HepG2 (cell line): ENCODE measurements around the gene GRIK4. TPM values are rescaled to one million over a fixed set of nuclear protein-coding genes. Genes with fewer than 3 reads are reported as not detected.

Experiments used
- AKNA ChIP-seq: sonication (generic); formaldehyde crosslinking; IDR thresholded peaks from 2 replicates; pipeline ENCODE4 v1.4.0; 2020; ENCODE audit warnings: missing genetic modification reagents, borderline replicate concordance
- ATF4 ChIP-seq, 2 experiments: fragments of 450-650 bp in 1 of 2; sonication (generic) in 1 of 2; formaldehyde crosslinking; IDR thresholded peaks; 2 replicates each; pipeline versions ENCODE4 v1.5.0 to v1.8.0; 2020 to 2022; ENCODE audit warnings: mild to moderate bottlenecking in 1 of 2, missing genetic modification reagents in 1 of 2
- HMGXB4 ChIP-seq, 2 experiments: sonication (generic) in 1 of 2; formaldehyde crosslinking in 1 of 2; IDR thresholded peaks; 2 replicates each; pipeline versions ENCODE4 v1.4.0 to v1.6.1; 2018 to 2020; ENCODE audit warnings: missing genetic modification reagents in 2 of 2, borderline replicate concordance in 1 of 2, low read depth in 1 of 2, mild to moderate bottlenecking in 1 of 2, missing biosample characterization in 1 of 2
- MAFK ChIP-seq, 2 experiments: IDR thresholded peaks in 1 of 2; conservative IDR thresholded peaks in 1 of 2; 2 replicates each; pipeline ENCODE4 v1.6.1; 2011; ENCODE audit warnings: improper control_type of control experiment in 2 of 2, low read length in 2 of 2
- MLLT10 ChIP-seq: sonication (generic); formaldehyde crosslinking; IDR thresholded peaks from 2 replicates; pipeline ENCODE4 v1.4.0; 2020; ENCODE audit warnings: missing genetic modification reagents
- MXD1 ChIP-seq: sonication (generic); formaldehyde crosslinking; IDR thresholded peaks from 2 replicates; pipeline ENCODE4 v1.4.0; 2020; ENCODE audit warnings: mild to moderate bottlenecking, missing genetic modification reagents
- PRDM10 ChIP-seq: sonication (generic); formaldehyde crosslinking; IDR thresholded peaks from 2 replicates; pipeline ENCODE4 v1.4.0; 2020; ENCODE audit warnings: low read depth, missing genetic modification reagents
- RFX5 ChIP-seq: IDR thresholded peaks from 2 replicates; pipeline ENCODE4 v1.6.1; 2011; ENCODE audit warnings: low read depth, low read length, improper control_type of control experiment
- SMYD3 ChIP-seq: sonication (generic); formaldehyde crosslinking; IDR thresholded peaks from 2 replicates; pipeline ENCODE4 v1.8.1; 2023; ENCODE audit warnings: mild to moderate bottlenecking, missing genetic modification reagents
- ZEB1 ChIP-seq: IDR thresholded peaks from 2 replicates; pipeline ENCODE4 v1.6.1; 2012; ENCODE audit warnings: mild to moderate bottlenecking, low read depth, inconsistent platforms; ENCODE audit not compliant: insufficient replicate concordance
- ZNF143 ChIP-seq: sonication (generic); formaldehyde crosslinking; IDR thresholded peaks from 2 replicates; pipeline ENCODE4 v1.4.0; 2020; ENCODE audit warnings: missing genetic modification reagents
- ZNF572 ChIP-seq: sonication (generic); formaldehyde crosslinking; IDR thresholded peaks from 2 replicates; pipeline ENCODE4 v1.5.1; 2020; ENCODE audit warnings: mild to moderate bottlenecking, missing genetic modification reagents
- ZNF660 ChIP-seq: sonication (generic); formaldehyde crosslinking; IDR thresholded peaks from 2 replicates; pipeline ENCODE4 v1.5.1; 2020; ENCODE audit warnings: mild to moderate bottlenecking, low read depth, missing genetic modification reagents, borderline replicate concordance
- ZNF709 ChIP-seq: sonication (generic); formaldehyde crosslinking; IDR thresholded peaks from 2 replicates; pipeline ENCODE4 v1.5.0; 2020; ENCODE audit warnings: mild to moderate bottlenecking, missing genetic modification reagents
- polyA plus RNA-seq, 8 experiments: library from polyadenylated mRNA; depleted of rRNA in 3 of 8; stranded (reverse) in 7 of 8; unstranded in 1 of 8; fragments of >200 nt; fragmentation: Illumina TruSeq in 4 of 8; extraction: Trizol in 4 of 8; gene quantifications; 2 replicates each; pipeline versions ENCODE4 v1.2.1 to v1.2.3, GENCODE V29; 2011 to 2016; ENCODE audit warnings: low read depth in 4 of 8, missing spikeins in 1 of 8, mixed read lengths in 1 of 8; ENCODE audit not compliant: insufficient read depth in 1 of 8
- total RNA-seq, 5 experiments: library from RNA; depleted of rRNA; stranded (reverse); fragments of >200 nt; fragmentation: Illumina TruSeq; extraction: Trizol; gene quantifications; 2 replicates each; pipeline ENCODE4 v1.2.3, GENCODE V29; 2016; ENCODE audit warnings: low read depth in 1 of 5

Gene GRIK4
- total and polyA plus RNA-seq, 2 of the 13 experiments (the other 11 are each of a cell fraction or from before 2014, with no cell fraction given) = 0.04 to 0.07 TPM

- TF ChIP-seq AKNA (CRISPR knock-in tag) (no peak), MXD1 (CRISPR knock-in tag) (peak; percentile 55; the same call in 1 of the 2 replicates), ZNF143 (CRISPR knock-in tag) (peak; percentile 60; the same call in 1 of the 2 replicates), ZNF572 (no peak), HMGXB4 (CRISPR knock-in tag; IDR thresholded peaks at IDR 0.05; ENCODE audit: borderline replicate concordance in 1 of 2, low read depth in 1 of 2) (0 out of 4 replicates have a peak, but pooled peaks of 1 of the 2 experiments have one; percentile 25), PRDM10 (CRISPR knock-in tag) (0 out of 2 replicates have a peak, but pooled peaks have one; percentile 52), ATF4 (CRISPR knock-in tag; IDR thresholded peaks at IDR 0.05) (peak in 1 of 2 experiments; percentile 69; a peak in 1 of 4 replicates), RFX5 (peak; percentile 72), ZEB1 (no peak), MLLT10 (CRISPR knock-in tag) (no peak), MAFK (conservative IDR thresholded peaks at IDR 0.05 in 1 of 2, IDR thresholded peaks at IDR 0.05 in 1 of 2; ENCODE audit: low read length in 2 of 2) (peak; percentile 37 to 74), ZNF709 (CRISPR knock-in tag) (no peak), SMYD3 (CRISPR knock-in tag) (no peak), ZNF660 (no peak)
These were observed 36.5 kb downstream of the GRIK4 start (continued) for GRCh38 chr11:120547811-120548681.
